NCI-H1048 (cell line): ENCODE results near the gene VANGL2.

ENCODE experiments used
- DNase-seq: peaks from one replicate; lab custom pipeline; 2025; lab: John Stamatoyannopoulos, UW

Gene VANGL2

GRCh38 chr1:160406131-160406968 is 6.0 kb downstream of the VANGL2 start:
- DNase-seq, result no peak

- DNase-seq, result no peak
Measured at GRCh38 chr1:160407839-160408801, 7.8 kb downstream of the VANGL2 start.

GRCh38 chr1:160408864-160409263 is 8.5 kb downstream of the VANGL2 start:
- no peak for DNase-seq

- no peak for DNase-seq
Measured at GRCh38 chr1:160409486-160409885, 9.1 kb downstream of the VANGL2 start.

- DNase-seq, result no peak
Measured at GRCh38 chr1:160410406-160411005, 10.1 kb downstream of the VANGL2 start.

- DNase-seq, result no peak
Measured at GRCh38 chr1:160411271-160412027, 11.1 kb downstream of the VANGL2 start.

- DNase-seq, result no peak
Measured at GRCh38 chr1:160412028-160412362, 11.6 kb downstream of the VANGL2 start.

- no peak for DNase-seq
Measured at GRCh38 chr1:160413716-160414115, 13.4 kb downstream of the VANGL2 start.

- DNase-seq, result no peak
Measured at GRCh38 chr1:160414881-160415280, 14.5 kb downstream of the VANGL2 start.

GRCh38 chr1:160415696-160416290 is 15.4 kb downstream of the VANGL2 start:
- no peak for DNase-seq

GRCh38 chr1:160416369-160416768 is 16.0 kb downstream of the VANGL2 start:
- no peak for DNase-seq

- DNase-seq, result no peak
Measured at GRCh38 chr1:160418483-160418882, 18.1 kb downstream of the VANGL2 start.

GRCh38 chr1:160419150-160419837 is 18.9 kb downstream of the VANGL2 start:
- DNase-seq, result no peak

GRCh38 chr1:160419838-160420169 is 19.4 kb downstream of the VANGL2 start:
- no peak for DNase-seq

- no peak for DNase-seq
Measured at GRCh38 chr1:160420881-160421842, 20.8 kb downstream of the VANGL2 start.

GRCh38 chr1:160421881-160422280 is 21.5 kb downstream of the VANGL2 start:
- no peak for DNase-seq

GRCh38 chr1:160423966-160424365 is 23.6 kb downstream of the VANGL2 start:
- no peak for DNase-seq

- no peak for DNase-seq
Measured at GRCh38 chr1:160425847-160426246, 25.5 kb downstream of the VANGL2 start.

- no peak for DNase-seq
Measured at GRCh38 chr1:160427625-160428024, 27.3 kb downstream of the VANGL2 start.

- no peak for DNase-seq
Measured at GRCh38 chr1:160428053-160428452, 27.7 kb downstream of the VANGL2 start.
